ENCODE data around the gene RALGPS2.

DNA sequence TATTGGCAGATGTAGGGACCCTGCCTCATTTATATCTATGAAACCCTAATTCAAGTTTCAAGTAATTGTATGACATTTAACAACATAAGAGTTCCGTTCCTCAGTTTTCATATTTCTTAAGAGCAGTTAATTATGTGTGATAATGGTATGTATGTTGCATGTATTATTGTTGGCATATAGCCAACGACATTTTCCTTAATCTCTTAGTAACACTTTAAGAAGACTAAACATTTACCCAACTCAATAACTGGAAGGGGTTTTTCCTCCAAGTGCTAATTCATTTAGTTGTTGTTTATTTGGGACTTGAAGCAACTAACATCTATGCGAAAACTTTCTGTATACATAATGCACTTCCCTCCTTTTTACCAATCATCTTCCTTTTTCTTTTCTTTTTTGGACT, 1.5 kb upstream of the RALGPS2 start:
- TF ChIP-seq, protein P1, sequence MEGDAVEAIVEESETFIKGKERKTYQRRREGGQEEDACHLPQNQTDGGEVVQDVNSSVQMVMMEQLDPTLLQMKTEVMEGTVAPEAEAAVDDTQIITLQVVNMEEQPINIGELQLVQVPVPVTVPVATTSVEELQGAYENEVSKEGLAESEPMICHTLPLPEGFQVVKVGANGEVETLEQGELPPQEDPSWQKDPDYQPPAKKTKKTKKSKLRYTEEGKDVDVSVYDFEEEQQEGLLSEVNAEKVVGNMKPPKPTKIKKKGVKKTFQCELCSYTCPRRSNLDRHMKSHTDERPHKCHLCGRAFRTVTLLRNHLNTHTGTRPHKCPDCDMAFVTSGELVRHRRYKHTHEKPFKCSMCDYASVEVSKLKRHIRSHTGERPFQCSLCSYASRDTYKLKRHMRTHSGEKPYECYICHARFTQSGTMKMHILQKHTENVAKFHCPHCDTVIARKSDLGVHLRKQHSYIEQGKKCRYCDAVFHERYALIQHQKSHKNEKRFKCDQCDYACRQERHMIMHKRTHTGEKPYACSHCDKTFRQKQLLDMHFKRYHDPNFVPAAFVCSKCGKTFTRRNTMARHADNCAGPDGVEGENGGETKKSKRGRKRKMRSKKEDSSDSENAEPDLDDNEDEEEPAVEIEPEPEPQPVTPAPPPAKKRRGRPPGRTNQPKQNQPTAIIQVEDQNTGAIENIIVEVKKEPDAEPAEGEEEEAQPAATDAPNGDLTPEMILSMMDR (IDR thresholded peaks at IDR 0.05), result no peak
- TF ChIP-seq EZH2 (IDR thresholded peaks at IDR 0.05; ENCODE audit: borderline replicate concordance, insufficient read depth, low read depth, low read length, poor library complexity, severe bottlenecking), result no peak

All from B cell (primary cell).